KMS-11 (cell line): ENCODE data around the gene NR1H2.

ENCODE experiments used
- H2AFZ ChIP-seq: fragments of 200-600 bp; sonication (generic); 2 replicates; pipeline ENCODE4 v1.6.1; 2016; ENCODE audit warnings: antibody characterized with exemption, mixed run types, low read depth
- H3K27ac ChIP-seq: fragments of 200-600 bp; sonication (generic); 2 replicates; pipeline ENCODE4 v1.6.1; 2016; ENCODE audit warnings: mild to moderate bottlenecking, mixed run types
- H3K27me3 ChIP-seq: fragments of 200-600 bp; sonication (generic); 2 replicates; pipeline ENCODE4 v1.6.1; 2017; ENCODE audit warnings: mild to moderate bottlenecking, low read depth, mixed run types, moderate library complexity; ENCODE audit not compliant: insufficient read depth
- H3K36me3 ChIP-seq: fragments of 200-600 bp; sonication (generic); 2 replicates; pipeline ENCODE4 v1.6.1; 2017; ENCODE audit warnings: mild to moderate bottlenecking, mixed run types; ENCODE audit not compliant: insufficient read depth
- H3K4me1 ChIP-seq: fragments of 200-600 bp; sonication (generic); 2 replicates; pipeline ENCODE4 v1.6.1; 2016; ENCODE audit warnings: mild to moderate bottlenecking, low read depth, mixed run types; ENCODE audit not compliant: poor library complexity, severe bottlenecking
- H3K4me2 ChIP-seq: fragments of 200-600 bp; sonication (generic); 2 replicates; pipeline ENCODE4 v1.7.0; 2016; ENCODE audit warnings: mild to moderate bottlenecking, mixed run types
- H3K4me3 ChIP-seq: fragments of 200-600 bp; sonication (generic); IDR thresholded peaks from 2 replicates; pipeline ENCODE4 v1.6.1; 2017; ENCODE audit warnings: low read depth, low read length, mixed read lengths; ENCODE audit not compliant: insufficient read depth
- H3K79me2 ChIP-seq: fragments of 200-600 bp; sonication (generic); 2 replicates; pipeline ENCODE4 v1.6.1; 2016; ENCODE audit warnings: low read depth, mixed run types; ENCODE audit not compliant: insufficient read depth
- H3K9ac ChIP-seq: fragments of 200-600 bp; sonication (generic); 2 replicates; pipeline ENCODE4 v1.6.1; 2016; ENCODE audit warnings: mild to moderate bottlenecking, mixed run types
- H4K20me1 ChIP-seq: fragments of 200-600 bp; sonication (generic); 2 replicates; pipeline ENCODE4 v1.6.1; 2016; ENCODE audit warnings: mild to moderate bottlenecking, mixed run types; ENCODE audit not compliant: insufficient read depth
- CTCF ChIP-seq: fragments of 200-600 bp; sonication (generic); conservative IDR thresholded peaks from 2 replicates; pipeline ENCODE4 v1.6.1; 2017; ENCODE audit warnings: low read depth, mild to moderate bottlenecking, antibody characterized with exemption, low read length, moderate library complexity, mixed read lengths

The NR1H2 gene

DNA sequence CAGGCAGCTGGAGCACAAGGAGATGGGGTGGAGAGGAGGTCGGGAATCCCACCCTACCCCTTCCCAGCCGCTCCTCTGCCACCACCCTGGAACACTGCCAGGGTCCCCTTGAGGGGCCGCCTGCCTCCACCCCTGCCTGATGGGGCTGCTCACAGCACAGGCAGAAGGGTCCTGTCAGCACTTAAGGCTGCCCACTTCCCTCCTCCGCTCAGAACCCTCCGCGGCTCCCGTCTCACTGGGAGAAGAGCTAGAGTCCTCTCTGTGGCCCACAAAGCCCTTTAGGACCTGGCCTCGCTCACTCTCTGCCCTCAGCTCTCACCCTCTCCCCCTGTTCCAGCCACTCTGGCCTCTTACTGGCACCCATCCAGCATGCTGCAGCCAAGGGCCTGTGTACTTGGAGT is 4.5 kb downstream of the NR1H2 start:
- no peak overlapping the region for H2AFZ ChIP-seq
- H3K4me1 ChIP-seq: peaks cover 21% of the 10 kb centered on the region
- H3K4me3 ChIP-seq: no peak overlapping the region
- TF ChIP-seq CTCF: no peak
- no peaks in the 10 kb centered on the region for H3K27me3 ChIP-seq
- H3K36me3 ChIP-seq: peaks cover 3% of the 10 kb centered on the region; the same call in 1 of the 2 replicates
- H4K20me1 ChIP-seq: no peaks in the 10 kb centered on the region
- no peak overlapping the region for H3K4me2 ChIP-seq
- no peak overlapping the region for H3K27ac ChIP-seq
- no peak overlapping the region for H3K9ac ChIP-seq
- peaks cover 15% of the 10 kb centered on the region for H3K79me2 ChIP-seq

GRCh38 chr19:50381881-50382729 is 5.8 kb downstream of the NR1H2 start:
- Histone ChIP-seq H3K4me2 (no peak overlapping the region), H3K27ac (no peak overlapping the region), H3K36me3 (peaks cover 10% of the 10 kb centered on the region; the same call in 1 of the 2 replicates), H3K4me1 (peaks cover 17% of the 10 kb centered on the region), H2AFZ (no peak overlapping the region), H3K9ac (no peak overlapping the region), H3K79me2 (peaks cover 27% of the 10 kb centered on the region), H3K27me3 (no peaks in the 10 kb centered on the region), H3K4me3 (no peak overlapping the region), H4K20me1 (no peaks in the 10 kb centered on the region)
- TF ChIP-seq CTCF: no peak

DNA sequence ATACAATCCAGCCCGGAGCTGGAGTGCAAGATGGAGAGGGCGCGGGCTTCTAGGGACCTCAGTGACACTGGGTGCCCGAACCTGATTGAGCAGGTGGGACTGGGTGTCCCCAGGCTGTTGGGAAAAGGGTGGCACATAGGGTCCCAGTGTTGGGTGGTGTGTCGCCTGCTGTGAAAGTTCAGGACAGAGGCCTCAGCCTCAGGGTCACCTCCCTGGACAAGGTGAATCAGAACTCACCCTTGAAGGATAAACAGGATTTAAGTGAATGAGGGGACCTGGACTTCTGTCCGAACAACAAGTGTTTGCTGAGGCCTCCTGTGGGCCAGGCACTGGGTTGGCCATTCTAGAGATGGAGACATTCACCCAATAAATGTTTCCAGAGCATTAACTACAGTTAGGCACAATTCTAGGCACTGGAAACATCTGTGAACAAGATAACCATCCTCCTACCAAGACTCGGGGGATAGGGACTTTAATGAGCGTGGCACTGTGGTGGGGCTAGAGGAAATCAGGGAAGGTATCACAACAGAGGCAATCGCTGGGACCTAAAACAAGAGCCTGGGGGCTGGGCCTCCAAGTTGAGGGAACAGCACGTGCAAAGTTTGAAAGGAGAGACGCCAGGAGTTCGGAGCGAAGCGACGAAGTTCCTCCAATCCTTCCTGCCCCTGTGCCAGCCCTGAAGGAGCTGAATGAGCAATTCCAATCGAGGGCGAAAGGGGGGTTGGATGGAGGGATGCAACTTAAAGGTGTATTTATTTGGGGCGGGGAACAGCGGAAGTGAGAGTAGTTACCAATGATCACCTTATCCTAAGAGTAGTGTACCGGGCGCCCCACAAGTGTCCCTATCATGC is 7.0 kb downstream of the NR1H2 start:
- H3K79me2 ChIP-seq: peaks cover 38% of the 10 kb centered on the region
- H3K4me2 ChIP-seq: peak overlapping the region; percentile 33
- no peaks in the 10 kb centered on the region for H3K27me3 ChIP-seq
- peak overlapping the region; percentile 82; the same call in 1 of the 2 replicates for H3K9ac ChIP-seq
- no peak overlapping the region for H3K27ac ChIP-seq
- H3K36me3 ChIP-seq: peaks cover 13% of the 10 kb centered on the region; the same call in 1 of the 2 replicates
- peaks cover 11% of the 10 kb centered on the region for H3K4me1 ChIP-seq
- TF ChIP-seq CTCF: no peak
- no peak overlapping the region for H3K4me3 ChIP-seq
- no peaks in the 10 kb centered on the region; the same call in 1 of the 2 replicates for H4K20me1 ChIP-seq
- H2AFZ ChIP-seq: peak overlapping the region; percentile 27; the same call in 1 of the 2 replicates

DNA sequence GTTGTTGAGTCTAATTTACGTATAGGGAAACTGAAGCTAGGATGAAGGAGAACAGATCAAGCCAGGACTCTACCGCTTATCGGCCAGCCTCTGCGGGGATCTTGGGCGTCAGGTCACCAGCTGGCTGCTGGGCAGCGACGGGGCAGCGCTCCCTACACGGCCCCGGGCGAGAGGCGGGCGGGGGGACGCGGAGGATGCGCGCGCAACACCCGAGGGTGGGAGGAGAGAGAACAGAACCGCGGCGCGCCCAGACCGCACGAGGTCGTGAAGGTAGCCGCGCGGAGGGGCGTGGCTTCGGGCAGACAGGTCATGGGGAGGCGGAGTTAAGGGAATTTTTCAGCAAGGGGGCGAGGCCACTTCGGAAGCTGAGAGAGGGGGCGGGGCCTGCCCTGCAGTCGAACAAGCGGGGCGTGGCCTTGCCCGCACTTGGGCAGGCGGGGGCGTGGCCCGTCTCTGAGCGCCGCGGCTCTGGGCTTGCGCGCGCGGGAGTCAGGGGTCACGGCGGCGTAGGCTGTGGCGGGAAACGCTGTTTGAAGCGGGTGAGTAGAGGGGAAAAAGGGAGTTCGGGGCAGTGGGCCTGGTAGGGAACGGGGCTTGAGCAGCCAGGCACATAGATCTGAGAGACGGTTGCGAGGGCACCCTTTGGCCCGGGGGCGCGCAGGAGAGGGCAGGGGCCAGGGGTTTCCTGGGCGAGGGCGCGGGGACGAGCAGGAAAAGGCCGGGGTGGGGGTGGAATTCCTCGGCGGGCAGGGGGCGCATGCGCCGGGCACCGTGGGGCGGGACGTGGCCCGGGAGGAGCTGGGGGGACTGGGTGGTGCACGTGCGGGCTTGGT is 7.8 kb downstream of the NR1H2 start, which contains the start of gene POLD1:
Gene POLD1, plus strand, starts transcription at position 496 of the 833 bp plus-strand sequence. CDS start 14,505 bp downstream, outside the sequence.
- no peaks in the 10 kb centered on the region for H3K27me3 ChIP-seq
- no peaks in the 10 kb centered on the region; the same call in 1 of the 2 replicates for H4K20me1 ChIP-seq
- 0 out of 2 replicates have a peak, but pooled peaks have one; percentile 34 for TF ChIP-seq CTCF
- H3K79me2 ChIP-seq: peaks cover 46% of the 10 kb centered on the region
- H3K9ac ChIP-seq: peak within 1 kb of the TSS; percentile 82
- peak within 1 kb of the TSS; percentile 24 for H3K4me3 ChIP-seq
- peaks cover 11% of the 10 kb centered on the region for H3K4me1 ChIP-seq
- peak within 1 kb of the TSS; percentile 48; the same call in 1 of the 2 replicates for H2AFZ ChIP-seq
- H3K27ac ChIP-seq: peak within 1 kb of the TSS; percentile 55; the same call in 1 of the 2 replicates
- peaks cover 13% of the 10 kb centered on the region; the same call in 1 of the 2 replicates for H3K36me3 ChIP-seq
- peak within 1 kb of the TSS; percentile 90 for H3K4me2 ChIP-seq
